Caki2 (cell line): Measurements from ENCODE around the gene HJURP. TPM values are rescaled to one million over a fixed set of nuclear protein-coding genes. Genes with fewer than 3 reads are reported as not detected.
A peak's percentile ranks its signal among the peaks of the same experiment; 100 is the strongest.

ENCODE experiments used
- DNase-seq: peaks from one replicate; pipeline ENCODE4 v3.0.0-alpha.2; 2015; ENCODE audit warnings: low read depth
- in situ Hi-C: cut with HindIII; loops from 2 replicates; pipeline ENCODE4 v1.10.0; 2016; ENCODE audit warnings: low sequenced_read_pairs, low pct_unique_long_range_greater_than_20kb, mixed read lengths
- total RNA-seq: library from RNA; depleted of rRNA; stranded (reverse); fragments of >200 nt; shearing (Covaris generic); gene quantifications from 2 replicates; pipeline ENCODE4 v1.2.3, GENCODE V29; 2014; ENCODE audit warnings: low replicate concordance

HJURP gene
- total RNA-seq, 1 experiment from 2014 or later, result 34.9 TPM

- in situ Hi-C loops, result no loop called here
These were observed 18.8 kb downstream of the HJURP start for GRCh38 chr2:233835230-233836186.

GRCh38 chr2:233833345-233833744 is 21.0 kb downstream of the HJURP start:
- in situ Hi-C loops, result no loop called here
- no peak for DNase-seq

More at GRCh38 chr2:233835230-233836186, 18.8 kb downstream of the HJURP start:
- DNase-seq, result no peak

- DNase-seq, result peak; percentile 62
- in situ Hi-C loops, result no loop called here
These were observed 21.4 kb downstream of the HJURP start for GRCh38 chr2:233832869-233833311.

GRCh38 chr2:233832414-233832813 is 21.9 kb downstream of the HJURP start:
- in situ Hi-C loops, result no loop called here

GRCh38 chr2:233831861-233832260 is 22.5 kb downstream of the HJURP start:
- in situ Hi-C loops, result no loop called here
- no peak for DNase-seq

More at GRCh38 chr2:233832414-233832813, 21.9 kb downstream of the HJURP start:
- DNase-seq, result no peak

GRCh38 chr2:233831011-233831721 is 23.2 kb downstream of the HJURP start:
- in situ Hi-C loops, result no loop called here

GRCh38 chr2:233830111-233830802 is 24.1 kb downstream of the HJURP start:
- in situ Hi-C loops, result no loop called here
- no peak for DNase-seq

More at GRCh38 chr2:233831011-233831721, 23.2 kb downstream of the HJURP start:
- DNase-seq, result no peak

- DNase-seq, result no peak
- in situ Hi-C loops, result no loop called here
These were observed 24.9 kb downstream of the HJURP start for GRCh38 chr2:233829193-233830110.

GRCh38 chr2:233828546-233829192 is 25.7 kb downstream of the HJURP start:
- DNase-seq, result no peak
- in situ Hi-C loops, result no loop called here

GRCh38 chr2:233824373-233824772 is 30.0 kb downstream of the HJURP start:
- no peak for DNase-seq
- in situ Hi-C loops, result no loop called here

- no peak for DNase-seq
- in situ Hi-C loops, result no loop called here
These were observed 30.6 kb downstream of the HJURP start for GRCh38 chr2:233823731-233824121.

GRCh38 chr2:233822781-233823730 is 31.3 kb downstream of the HJURP start:
- in situ Hi-C loops, result no loop called here
- DNase-seq, result no peak

- in situ Hi-C loops, result no loop called here
- no peak for DNase-seq
These were observed 32.1 kb downstream of the HJURP start for GRCh38 chr2:233822101-233822771.

GRCh38 chr2:233821709-233822100 is 32.6 kb downstream of the HJURP start:
- in situ Hi-C loops, result no loop called here
- no peak for DNase-seq

GRCh38 chr2:233821196-233821595 is 33.1 kb downstream of the HJURP start:
- DNase-seq, result no peak
- in situ Hi-C loops, result no loop called here

GRCh38 chr2:233820774-233821105 is 33.6 kb downstream of the HJURP start:
- DNase-seq, result no peak
- in situ Hi-C loops, result no loop called here
